HG03460 (cell line): ENCODE data around the gene STK39.
"Not testable (repeated sequence)": the region's sequence is repeated elsewhere in the genome, so short reads cannot be mapped to it uniquely, and the experiment has no call there.

Experiments
- ATAC-seq: cut with Tn5 transposase; IDR thresholded peaks from one replicate; pipeline ENCODE4 v1.9.1; 2021; ENCODE audit not compliant: unreplicated experiment

STK39 gene

GRCh38 chr2:168247341-168248261, at the start of gene STK39:
Gene STK39 (minus strand): TSS chr2:168247595. CDS start chr2:168247435, 160 bp downstream.
- peak; percentile 73 for ATAC-seq

DNA sequence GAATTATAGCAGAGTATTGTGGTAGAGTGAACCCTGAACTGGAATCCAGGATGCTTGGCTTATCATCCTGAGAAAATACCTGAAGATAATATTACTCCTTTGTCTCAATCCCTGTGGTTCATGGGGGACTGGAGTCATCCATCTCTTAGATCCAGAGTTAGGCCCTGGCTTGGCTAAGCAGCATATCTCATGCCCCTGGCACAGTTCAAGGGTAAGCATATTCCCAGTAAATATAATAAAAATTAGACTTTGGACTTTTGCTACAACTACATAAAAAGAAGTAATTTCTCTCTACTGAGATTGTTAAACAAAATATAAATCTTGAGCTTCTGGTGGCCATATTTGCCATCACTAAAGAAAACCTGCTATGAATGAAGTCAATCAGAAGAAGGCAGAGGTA, 47.7 kb upstream of the STK39 start:
- no peak for ATAC-seq

- no peak for ATAC-seq
Observed at GRCh38 chr2:168294409-168294808, 47.0 kb upstream of the STK39 start.

DNA sequence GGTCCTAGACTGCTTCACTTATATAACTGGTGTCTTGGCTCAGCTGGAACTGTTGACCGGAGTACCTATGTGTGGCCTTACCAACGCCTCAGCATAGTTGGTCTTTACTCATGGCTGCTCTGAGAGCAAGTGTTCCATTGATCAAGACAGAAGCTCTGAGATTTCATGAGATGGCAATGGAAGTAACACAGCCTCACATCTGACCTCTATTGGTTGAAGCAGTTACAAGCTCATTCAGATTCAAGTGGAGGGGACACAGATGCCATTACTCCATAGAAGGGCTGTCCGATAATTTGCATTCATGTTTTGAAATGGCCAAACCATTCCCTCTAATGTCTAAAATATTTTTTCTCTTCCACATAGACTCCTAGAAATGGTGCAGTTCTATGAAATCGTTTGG, 46.4 kb upstream of the STK39 start:
- ATAC-seq = no peak

GRCh38 chr2:168290391-168290790, 43.0 kb upstream of the STK39 start:
- ATAC-seq = no peak

GRCh38 chr2:168289880-168290279, 42.5 kb upstream of the STK39 start:
- ATAC-seq = no peak

GRCh38 chr2:168286535-168286934, 39.1 kb upstream of the STK39 start:
- no peak for ATAC-seq

- no peak for ATAC-seq
Observed at GRCh38 chr2:168278424-168278888, 31.1 kb upstream of the STK39 start.

- ATAC-seq = no peak
Observed at GRCh38 chr2:168277276-168277675, 29.9 kb upstream of the STK39 start.

DNA sequence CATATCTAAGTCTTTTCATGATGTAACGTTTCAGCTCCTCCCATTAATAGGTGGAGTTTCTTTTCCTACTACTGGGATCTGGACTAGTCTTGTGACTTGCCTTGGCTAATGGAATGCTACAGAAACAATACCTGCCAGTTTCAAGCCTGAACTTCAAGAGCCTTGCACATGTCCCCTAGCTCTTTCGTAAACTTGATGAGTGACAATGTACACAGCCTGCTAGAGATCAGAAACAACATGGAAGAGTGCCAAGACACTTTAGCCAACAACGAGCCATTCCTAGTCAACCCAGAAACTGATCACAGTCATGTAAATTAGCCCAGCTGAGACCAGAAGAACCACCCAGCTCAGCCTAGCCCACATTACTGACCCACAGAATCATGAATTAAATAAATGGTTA, 24.8 kb upstream of the STK39 start:
- ATAC-seq = no peak

DNA sequence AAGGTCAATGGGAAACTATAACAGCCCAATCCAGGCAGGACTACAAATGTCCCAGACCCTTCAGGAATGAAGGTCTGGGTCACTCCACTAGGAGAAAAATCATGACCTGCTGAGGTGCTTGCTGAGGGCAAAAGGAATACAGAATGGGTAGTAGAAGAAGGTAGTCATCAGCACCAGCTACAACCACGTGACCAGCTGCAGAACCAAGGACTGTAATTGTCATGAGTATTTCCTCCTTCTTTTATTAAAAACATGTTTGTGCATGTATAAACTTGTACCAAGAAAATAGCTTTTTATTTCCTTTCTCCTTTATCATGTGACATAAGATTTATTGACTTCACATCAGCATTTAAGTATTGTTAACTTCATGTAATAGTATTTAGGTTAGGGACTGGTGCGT, 15.5 kb upstream of the STK39 start:
- ATAC-seq = not testable (repeated sequence)

DNA sequence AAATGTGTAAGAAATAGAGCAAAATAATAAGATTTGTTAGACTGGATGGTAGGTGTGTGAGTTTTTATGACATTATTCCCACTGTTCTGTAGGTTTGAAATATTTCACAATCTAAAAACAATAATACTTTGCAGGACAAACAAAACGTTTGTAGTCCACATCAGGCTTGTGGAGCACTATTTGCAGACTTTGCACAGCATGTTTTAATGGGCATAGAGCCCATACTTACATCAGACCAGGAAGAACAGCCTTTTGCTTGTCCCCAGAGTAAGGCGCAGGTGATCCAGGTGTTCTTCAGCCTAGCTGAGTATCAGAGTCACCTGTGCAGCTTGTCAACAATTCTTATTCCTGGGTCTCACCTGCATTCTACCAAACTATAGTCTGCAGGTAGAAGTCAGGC, 9.1 kb upstream of the STK39 start:
- ATAC-seq = no peak

DNA sequence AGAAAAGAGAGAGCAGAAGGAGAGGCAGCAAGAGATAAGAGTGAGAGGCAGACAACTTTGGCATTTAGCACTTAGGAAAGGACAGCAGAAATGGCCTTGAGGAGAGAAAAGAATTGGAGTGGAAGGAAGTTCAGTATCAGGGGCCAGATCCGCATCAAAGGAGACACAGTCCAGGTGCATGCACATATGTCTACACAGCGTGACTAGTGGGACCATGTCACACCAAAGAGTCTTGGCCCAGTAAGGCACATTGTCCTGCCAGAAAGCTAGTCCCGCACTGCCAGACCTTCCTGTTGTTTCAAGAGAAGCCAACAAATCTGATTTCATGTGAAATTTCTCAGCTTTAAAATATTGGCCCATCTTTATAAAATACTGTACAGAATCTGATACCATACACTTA, 8.5 kb upstream of the STK39 start:
- no peak for ATAC-seq

- no peak for ATAC-seq
Observed at GRCh38 chr2:168255103-168255502, 7.7 kb upstream of the STK39 start.

- ATAC-seq = no peak
Observed at GRCh38 chr2:168254158-168254935, 7.0 kb upstream of the STK39 start.

DNA sequence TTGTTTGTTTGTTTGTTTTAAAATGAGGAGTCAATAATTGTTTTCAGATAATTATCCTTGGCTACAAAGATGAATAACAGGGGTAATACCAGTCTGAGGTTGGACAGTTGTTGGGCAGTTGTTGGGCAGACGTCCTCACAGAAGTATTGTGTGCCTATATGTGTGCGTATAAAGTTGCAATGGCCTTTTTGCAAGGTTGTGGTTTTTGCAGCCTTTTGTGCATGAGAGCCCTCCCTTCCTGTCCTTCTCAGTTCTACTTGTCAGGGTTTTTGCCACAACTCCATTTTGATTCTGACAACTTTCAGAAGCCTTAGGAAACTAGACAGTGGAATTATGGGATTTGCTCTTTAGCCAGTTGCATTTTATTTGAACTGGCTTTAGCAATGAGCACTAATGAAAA, 6.0 kb upstream of the STK39 start:
- ATAC-seq = no peak

- ATAC-seq = no peak
Observed at GRCh38 chr2:168252976-168253375, 5.6 kb upstream of the STK39 start.

GRCh38 chr2:168246483-168247340, 683 bp downstream of the STK39 start:
- peak; percentile 53 for ATAC-seq

GRCh38 chr2:168246072-168246482, 1.3 kb downstream of the STK39 start:
- ATAC-seq = no peak

- no peak for ATAC-seq
Observed at GRCh38 chr2:168245074-168245825, 2.1 kb downstream of the STK39 start.
